Neural crest cell (in vitro differentiated cells): ENCODE data around the gene WDR90. TPM values are rescaled to one million over a fixed set of nuclear protein-coding genes. Genes with fewer than 3 reads are reported as not detected.

ENCODE experiments used
- DNase-seq: peaks from one replicate; pipeline ENCODE4 v3.0.0; 2021; ENCODE audit warnings: low read depth, mixed read lengths, low spot score
- H3K27ac Mint-ChIP-seq: one replicate; pipeline ENCODE4 v1.8.0; 2021; ENCODE audit warnings: mild to moderate bottlenecking, mixed read lengths; ENCODE audit not compliant: unreplicated experiment
- H3K27me3 Mint-ChIP-seq: 2 replicates; pipeline ENCODE4 v1.8.0; 2021; ENCODE audit warnings: low read depth, mild to moderate bottlenecking, mixed read lengths
- H3K36me3 Mint-ChIP-seq: 2 replicates; pipeline ENCODE4 v1.8.0; 2021; ENCODE audit warnings: low read depth, mild to moderate bottlenecking, mixed read lengths
- H3K4me1 Mint-ChIP-seq: 2 replicates; pipeline ENCODE4 v1.8.0; 2021; ENCODE audit warnings: mixed read lengths
- H3K4me3 Mint-ChIP-seq: one replicate; pipeline ENCODE4 v1.8.0; 2021; ENCODE audit warnings: mild to moderate bottlenecking, mixed read lengths
- H3K9me3 Mint-ChIP-seq: 2 replicates; pipeline ENCODE4 v1.8.0; 2021; ENCODE audit warnings: mixed read lengths
- total RNA-seq: library from RNA; stranded (reverse); gene quantifications from 2 replicates; pipeline ENCODE4 v1.2.1, GENCODE V29; 2021
- TF ChIP-seq, protein P1 (sequence below): fragments of 200-600 bp; sonication (generic); conservative IDR thresholded peaks from 2 replicates; pipeline ENCODE4 v1.5.0; 2021; ENCODE audit warnings: antibody characterized with exemption, mild to moderate bottlenecking

WDR90 gene
- total RNA-seq, 1 donor from 2014 or later = 97.0 TPM

- H3K4me1 Mint-ChIP-seq = peaks cover 17% of the 10 kb centered on the region
- peaks cover 78% of the 10 kb centered on the region for H3K27me3 Mint-ChIP-seq
- no peak for DNase-seq
- TF ChIP-seq, protein P1, sequence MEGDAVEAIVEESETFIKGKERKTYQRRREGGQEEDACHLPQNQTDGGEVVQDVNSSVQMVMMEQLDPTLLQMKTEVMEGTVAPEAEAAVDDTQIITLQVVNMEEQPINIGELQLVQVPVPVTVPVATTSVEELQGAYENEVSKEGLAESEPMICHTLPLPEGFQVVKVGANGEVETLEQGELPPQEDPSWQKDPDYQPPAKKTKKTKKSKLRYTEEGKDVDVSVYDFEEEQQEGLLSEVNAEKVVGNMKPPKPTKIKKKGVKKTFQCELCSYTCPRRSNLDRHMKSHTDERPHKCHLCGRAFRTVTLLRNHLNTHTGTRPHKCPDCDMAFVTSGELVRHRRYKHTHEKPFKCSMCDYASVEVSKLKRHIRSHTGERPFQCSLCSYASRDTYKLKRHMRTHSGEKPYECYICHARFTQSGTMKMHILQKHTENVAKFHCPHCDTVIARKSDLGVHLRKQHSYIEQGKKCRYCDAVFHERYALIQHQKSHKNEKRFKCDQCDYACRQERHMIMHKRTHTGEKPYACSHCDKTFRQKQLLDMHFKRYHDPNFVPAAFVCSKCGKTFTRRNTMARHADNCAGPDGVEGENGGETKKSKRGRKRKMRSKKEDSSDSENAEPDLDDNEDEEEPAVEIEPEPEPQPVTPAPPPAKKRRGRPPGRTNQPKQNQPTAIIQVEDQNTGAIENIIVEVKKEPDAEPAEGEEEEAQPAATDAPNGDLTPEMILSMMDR = no peak
- no peak overlapping the region for H3K4me3 Mint-ChIP-seq
- H3K27ac Mint-ChIP-seq = no peak overlapping the region
- H3K36me3 Mint-ChIP-seq = no peaks in the 10 kb centered on the region
- no peaks in the 10 kb centered on the region for H3K9me3 Mint-ChIP-seq
These were observed 44.2 kb downstream of the WDR90 start for GRCh38 chr16:693364-693763.

- H3K4me3 Mint-ChIP-seq = no peak overlapping the region
- no peak for DNase-seq
These were observed 44.6 kb downstream of the WDR90 start for GRCh38 chr16:693766-694165.

DNA sequence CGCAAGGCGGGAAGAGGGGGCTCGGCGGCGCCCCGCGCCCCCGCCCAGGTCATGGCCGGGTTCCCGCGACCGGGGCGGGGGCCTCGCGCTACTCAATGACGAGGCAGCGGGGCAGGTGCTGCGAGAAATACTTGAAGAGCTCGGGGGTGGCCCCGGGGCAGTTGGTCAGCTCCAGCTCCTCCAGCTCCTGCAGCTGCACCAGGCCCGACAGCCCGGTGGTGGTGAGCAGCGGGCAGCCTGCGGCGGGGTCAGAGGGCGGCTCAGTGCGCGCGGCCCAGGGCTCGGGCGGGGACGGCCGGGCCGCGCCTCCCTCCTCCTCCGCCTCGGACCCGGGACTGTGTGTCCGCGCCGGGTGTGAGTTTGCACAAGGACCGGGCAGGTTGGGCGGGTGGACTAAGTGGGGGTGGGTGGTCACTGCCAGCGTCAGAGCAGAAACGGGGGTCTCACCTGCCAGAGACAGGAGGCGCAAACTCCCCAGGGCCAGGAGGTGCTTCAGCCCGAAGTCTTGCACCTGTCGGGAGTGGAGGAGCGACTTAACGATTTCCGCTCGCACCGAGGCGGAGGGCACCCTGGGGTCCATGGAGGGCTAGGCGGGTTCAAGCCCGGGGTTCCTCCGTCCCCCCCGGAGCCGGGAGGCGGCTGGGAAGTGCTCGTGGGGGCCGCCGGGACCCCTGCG, 45.2 kb downstream of the WDR90 start:
- Mint-ChIP-seq H3K4me1 (peaks cover 16% of the 10 kb centered on the region), H3K27me3 (peaks cover 87% of the 10 kb centered on the region), H3K4me3 (no peak overlapping the region), H3K36me3 (no peaks in the 10 kb centered on the region), H3K9me3 (no peaks in the 10 kb centered on the region), H3K27ac (no peak overlapping the region)
- TF ChIP-seq, protein P1 = no peak
- no peak for DNase-seq

More at GRCh38 chr16:693766-694165, 44.6 kb downstream of the WDR90 start:
- TF ChIP-seq, protein P1 = no peak
- no peak overlapping the region for H3K27ac Mint-ChIP-seq
- peaks cover 17% of the 10 kb centered on the region for H3K4me1 Mint-ChIP-seq
- no peaks in the 10 kb centered on the region for H3K36me3 Mint-ChIP-seq
- H3K27me3 Mint-ChIP-seq = peaks cover 82% of the 10 kb centered on the region
- no peaks in the 10 kb centered on the region for H3K9me3 Mint-ChIP-seq

DNA sequence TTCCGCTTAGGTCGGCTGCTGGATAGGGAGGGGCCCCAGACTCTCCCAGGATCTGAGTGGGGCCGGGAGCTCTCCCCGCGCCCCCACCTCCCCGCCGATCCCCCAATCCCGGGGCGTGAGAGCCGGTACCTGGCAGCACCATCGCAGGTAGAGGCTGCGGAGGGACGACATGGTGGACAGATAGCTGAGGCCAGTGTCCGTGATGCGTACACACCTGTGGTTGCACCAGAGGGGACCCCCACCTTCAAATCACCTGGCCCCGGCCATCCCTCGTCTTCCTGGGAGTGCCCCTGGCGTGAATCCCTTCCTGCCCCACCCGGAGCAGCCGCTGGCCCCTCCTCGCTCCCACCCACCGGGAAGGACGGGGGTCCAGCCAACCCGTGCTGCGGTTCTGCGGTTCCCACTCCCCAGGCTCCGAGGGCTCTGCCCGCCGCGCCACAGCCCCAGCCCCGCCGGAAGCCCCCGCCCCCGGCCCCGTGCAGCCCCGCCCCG, 45.7 kb downstream of the WDR90 start:
- Mint-ChIP-seq H3K27me3 (peaks cover 90% of the 10 kb centered on the region), H3K4me3 (no peak overlapping the region)
- TF ChIP-seq, protein P1 = no peak

DNA sequence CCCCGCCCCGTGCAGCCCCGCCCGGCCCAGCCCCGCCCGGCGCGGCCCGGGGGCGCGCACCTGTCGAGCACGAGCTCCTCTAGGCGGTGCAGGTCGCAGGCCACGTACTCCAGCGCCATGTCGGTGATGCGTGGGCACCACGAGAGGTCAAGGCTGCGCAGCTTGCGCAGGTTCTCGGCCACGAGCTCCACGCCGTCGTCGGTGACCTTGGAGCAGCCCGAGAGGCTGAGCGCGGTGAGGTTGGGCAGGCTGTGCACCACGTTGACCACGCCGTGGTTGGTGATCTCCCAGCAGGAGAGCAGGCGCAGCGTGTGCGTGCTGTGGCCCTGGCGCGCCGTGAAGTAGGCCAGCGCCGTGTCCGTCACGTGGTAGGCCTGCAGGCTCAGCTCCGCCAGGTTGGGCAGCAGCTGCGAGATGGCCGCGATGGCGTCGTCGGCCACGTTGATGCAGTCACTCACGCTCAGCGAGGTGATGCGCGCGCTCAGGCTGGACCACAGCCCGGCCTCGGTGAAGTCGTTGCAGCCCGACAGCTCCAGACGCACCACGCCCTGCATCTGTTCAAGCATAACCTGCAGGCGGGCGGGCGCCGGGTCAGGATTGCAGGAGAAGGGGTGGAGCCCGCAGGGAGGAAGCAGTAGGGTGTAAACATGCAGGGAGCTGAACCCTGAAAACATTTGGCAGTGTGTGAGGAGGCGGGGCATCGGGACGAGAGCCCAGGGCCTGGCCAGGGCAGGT, 46.4 kb downstream of the WDR90 start:
- DNase-seq = no peak
- TF ChIP-seq, protein P1 = no peak
- Mint-ChIP-seq H3K27me3 (peaks cover 91% of the 10 kb centered on the region), H3K36me3 (no peaks in the 10 kb centered on the region), H3K4me1 (peaks cover 6% of the 10 kb centered on the region), H3K27ac (no peak overlapping the region), H3K9me3 (no peaks in the 10 kb centered on the region), H3K4me3 (no peak overlapping the region)

More for the DNA sequence above, 45.7 kb downstream of the WDR90 start:
- H3K4me1 Mint-ChIP-seq = peaks cover 10% of the 10 kb centered on the region
- no peak overlapping the region for H3K27ac Mint-ChIP-seq
- no peak for DNase-seq
- no peaks in the 10 kb centered on the region for H3K36me3 Mint-ChIP-seq
- no peaks in the 10 kb centered on the region for H3K9me3 Mint-ChIP-seq
